Measurements from ENCODE around the gene PRKG2. TPM values are rescaled to one million over a fixed set of nuclear protein-coding genes. Genes with fewer than 3 reads are reported as not detected.
"Not testable (repeated sequence)": the region's sequence is repeated elsewhere in the genome, so short reads cannot be mapped to it uniquely, and the experiment has no call there.

PRKG2 gene
- total RNA-seq, 2 donors from 2014 or later, result 7.5 to 16.6 TPM

DNA sequence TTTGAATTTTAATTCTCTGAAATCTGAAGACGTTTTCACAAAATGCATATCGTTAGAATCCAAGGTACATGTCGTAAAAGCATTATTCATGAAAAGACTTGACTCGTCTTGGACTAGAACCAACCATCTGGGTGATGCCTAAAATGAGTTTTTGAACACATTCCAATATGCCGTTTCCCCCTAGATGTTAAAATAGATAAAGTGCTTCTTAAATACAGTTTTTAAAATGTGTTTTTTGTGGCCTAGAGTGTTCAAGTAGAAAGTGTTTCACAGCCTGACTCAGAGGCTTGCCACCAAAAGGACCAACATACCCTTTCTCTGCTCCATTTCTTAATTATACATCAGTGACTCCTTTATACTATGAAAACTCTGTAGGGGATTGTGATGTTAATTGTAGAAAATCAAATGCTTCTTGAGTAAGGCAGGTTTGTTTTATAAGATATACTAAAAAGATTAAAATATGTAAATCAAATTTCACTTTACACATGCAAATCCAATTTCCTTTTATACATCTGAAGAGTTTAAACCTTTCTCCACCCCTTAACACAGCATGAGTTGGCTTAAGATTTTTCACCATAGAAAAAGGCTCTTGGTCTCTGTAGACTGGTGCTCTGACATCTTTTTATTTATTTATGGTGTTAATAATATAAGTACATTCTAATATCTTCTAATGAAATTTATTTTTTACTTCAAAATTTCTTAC, 48.4 kb downstream of the PRKG2 start:
- intact Hi-C loops (cut with DNase I), result no loop called here
- DNase-seq (no peak), ATAC-seq (no peak)

DNA sequence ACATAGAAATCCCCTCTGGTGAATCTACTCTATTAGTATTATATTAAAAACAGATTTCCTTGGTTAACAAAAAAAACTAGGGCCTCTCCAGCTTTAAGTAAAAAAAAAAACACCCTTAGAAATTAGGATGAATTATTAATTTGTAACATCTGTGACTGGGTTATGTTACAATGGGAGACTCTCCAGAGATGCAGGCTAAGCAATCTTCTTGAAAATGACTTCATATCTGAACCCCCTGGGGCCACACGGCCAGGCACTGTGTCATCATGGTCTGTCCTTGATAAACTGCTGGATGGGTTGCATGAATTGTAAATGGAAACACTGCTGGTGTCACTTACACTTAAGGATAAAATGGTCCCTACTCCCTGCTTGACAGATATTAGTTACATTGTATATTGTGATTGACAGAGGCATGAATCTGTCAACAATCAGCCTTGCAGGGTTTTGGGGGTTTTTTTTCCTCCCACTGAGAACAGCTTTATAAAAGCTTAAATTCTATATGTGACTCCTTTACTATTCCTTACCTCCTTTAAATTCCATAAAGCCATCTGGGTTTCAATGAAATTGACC, 49.1 kb downstream of the PRKG2 start:
- ATAC-seq (no peak), DNase-seq (no peak)
- intact Hi-C loops (cut with DNase I), result no loop called here

DNA sequence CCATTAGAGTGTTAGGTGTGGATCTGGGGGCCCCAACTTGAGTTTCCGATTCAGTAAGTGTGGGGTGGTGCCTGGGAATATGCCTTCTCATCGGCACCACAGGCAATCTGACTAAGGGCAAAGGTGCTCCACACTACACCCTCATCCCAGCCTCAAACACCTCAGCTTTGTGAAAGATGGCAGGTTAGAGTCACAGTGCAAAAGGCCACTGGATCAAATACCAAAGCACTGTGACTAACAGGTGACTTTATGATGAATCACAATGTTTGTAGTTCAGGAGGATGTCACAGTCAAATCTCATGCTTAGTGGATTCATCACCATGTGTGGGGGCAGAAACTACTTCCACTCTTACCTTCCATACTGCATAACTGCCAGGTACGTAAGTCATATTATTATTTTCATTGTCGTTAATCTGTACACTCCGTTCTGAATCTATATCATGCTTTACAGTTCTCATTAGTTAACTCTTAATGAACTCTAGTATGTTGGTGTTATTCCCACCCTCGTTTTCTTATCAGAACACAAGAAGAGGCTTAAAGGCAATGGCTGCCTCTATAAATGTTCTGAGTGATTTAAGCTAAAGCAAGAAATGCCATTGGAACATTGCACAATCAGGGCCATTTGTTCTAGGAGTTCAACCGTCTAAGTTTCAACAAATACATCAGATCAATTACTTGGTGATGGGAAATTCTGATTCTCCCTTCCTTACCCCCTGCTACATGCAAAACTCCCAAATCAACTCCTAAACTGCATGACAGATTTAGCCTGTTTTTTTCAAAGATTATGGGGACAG, 50.2 kb downstream of the PRKG2 start:
- intact Hi-C loops (cut with DNase I), result no loop called here
- DNase-seq (no peak), ATAC-seq (no peak)

DNA sequence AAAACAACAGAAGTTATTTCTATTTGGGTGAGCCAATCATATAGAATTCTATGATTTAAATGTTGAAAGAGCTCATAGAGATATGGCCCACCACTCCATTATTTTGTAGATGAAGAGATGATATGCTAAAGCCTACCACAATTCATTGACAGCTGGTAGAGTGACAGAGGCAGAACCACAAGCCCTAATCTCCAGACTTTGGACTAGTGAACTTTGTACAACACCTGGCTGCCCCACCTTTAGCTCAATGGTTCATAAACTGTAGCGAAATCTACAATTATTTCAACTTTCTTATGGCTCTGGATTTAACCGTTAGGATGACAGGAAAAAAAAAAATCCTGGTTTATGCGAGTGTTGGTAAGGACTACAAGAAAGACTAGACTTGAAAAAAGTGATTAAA, 50.9 kb downstream of the PRKG2 start:
- ATAC-seq, result no peak
- intact Hi-C loops (cut with DNase I), result no loop called here
- DNase-seq, result no peak

DNA sequence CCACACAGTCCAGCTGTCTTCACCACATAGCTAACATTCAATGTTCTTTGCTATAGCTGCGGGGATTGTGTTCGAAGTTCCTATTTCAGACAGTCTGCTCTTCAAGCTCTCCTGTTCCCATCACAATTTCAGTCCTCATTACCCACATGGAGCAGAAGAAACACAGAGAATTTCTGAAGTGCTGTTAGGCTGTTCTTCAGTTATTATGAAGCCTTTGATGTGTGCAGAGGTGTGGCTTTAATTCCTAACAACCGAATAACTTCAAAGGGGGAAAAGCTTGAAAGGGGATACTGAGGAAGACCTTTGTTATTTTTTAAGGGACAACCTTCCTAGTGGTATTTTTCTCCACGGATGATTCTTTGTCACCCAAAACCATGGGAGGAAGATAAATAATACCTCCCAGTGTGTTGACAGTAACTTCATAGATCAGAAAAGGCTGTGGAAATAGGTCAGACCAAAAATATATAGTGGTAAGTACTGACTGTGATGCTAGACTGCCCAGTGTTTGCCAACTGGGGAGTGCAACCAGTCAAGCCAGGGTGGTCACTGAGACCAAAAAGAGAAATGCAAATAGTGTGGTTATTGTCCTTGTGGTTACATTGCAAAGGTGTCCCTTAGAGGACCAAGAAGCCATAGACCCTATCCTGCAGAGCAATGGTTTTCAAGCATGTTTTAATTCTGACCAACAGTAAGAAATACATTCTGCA, 52.1 kb downstream of the PRKG2 start:
- DNase-seq (no peak), ATAC-seq (no peak)

DNA sequence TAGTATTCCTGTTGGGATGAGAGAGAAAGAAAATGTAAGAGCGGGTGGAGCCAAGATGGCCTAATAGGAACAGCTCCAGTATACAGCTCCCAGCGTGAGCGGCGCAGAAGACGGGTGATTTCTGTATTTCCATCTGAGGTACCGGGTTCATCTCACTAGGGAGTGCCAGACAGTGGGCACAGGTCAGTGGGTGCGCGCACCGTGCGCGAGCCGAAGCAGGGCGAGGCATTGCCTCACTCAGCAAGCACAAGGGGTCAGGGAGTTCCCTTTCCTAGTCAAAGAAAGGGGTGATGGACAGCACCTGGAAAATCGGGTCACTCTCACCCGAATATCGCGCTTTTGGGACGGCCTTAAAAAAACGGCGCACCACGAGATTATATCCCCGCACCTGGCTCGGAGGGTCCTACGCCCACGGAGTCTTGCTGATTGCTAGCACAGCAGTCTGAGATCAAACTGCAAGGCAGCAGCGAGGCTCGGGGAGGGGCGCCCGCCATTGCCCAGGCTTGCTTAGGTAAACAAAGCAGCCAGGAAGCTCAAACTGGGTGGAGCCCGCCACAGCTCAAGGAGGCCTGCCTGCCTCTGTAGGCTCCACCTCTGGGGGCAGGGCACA, 61.2 kb downstream of the PRKG2 start:
- not testable (repeated sequence) for DNase-seq, ATAC-seq

More for the DNA sequence above, 52.1 kb downstream of the PRKG2 start:
- intact Hi-C loops (cut with DNase I), result no loop called here

DNA sequence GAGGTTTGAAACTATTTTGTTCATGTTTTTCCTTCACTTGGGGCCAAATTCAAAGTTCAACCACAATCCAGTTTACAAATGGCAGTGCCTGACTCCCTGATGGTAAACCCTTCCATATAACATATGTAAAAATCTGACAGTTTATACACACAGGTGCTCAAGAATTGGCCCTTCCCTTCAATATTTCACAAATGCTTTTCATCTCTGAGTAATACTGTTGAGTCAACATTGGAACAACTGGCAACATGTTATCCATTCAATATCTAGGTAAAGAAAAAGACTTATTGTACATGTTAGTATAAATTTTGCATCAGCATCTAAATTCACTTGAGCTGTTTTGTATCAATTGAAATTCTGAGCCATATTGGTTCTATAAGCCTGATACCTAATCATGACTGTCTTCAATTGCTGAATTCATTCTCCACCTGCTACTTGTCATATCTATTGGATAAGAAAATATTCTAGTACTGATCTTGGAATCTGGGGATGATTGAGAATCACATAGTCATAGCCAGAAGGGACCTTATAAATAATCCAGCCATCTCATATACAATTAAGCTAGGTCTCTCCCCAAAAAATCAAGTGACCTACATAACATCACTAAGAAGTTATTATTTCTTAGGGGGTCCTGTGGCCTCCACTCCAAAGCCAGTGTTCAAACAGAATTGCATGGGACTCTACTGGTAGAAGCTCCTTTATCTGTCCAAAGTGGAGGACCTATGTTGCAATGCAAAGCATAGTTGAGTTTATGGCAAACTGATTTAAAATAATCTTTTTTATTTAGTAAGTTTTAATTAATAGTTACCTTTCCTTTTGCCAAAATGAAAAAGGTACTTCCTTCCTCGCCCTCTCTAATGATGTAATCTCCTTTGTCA, 61.9 kb downstream of the PRKG2 start:
- no peak for ATAC-seq
- no peak for DNase-seq
- intact Hi-C loops (cut with DNase I), result no loop called here

More for the DNA sequence above, 61.2 kb downstream of the PRKG2 start:
- intact Hi-C loops (cut with DNase I), result not testable (repeated sequence)

DNA sequence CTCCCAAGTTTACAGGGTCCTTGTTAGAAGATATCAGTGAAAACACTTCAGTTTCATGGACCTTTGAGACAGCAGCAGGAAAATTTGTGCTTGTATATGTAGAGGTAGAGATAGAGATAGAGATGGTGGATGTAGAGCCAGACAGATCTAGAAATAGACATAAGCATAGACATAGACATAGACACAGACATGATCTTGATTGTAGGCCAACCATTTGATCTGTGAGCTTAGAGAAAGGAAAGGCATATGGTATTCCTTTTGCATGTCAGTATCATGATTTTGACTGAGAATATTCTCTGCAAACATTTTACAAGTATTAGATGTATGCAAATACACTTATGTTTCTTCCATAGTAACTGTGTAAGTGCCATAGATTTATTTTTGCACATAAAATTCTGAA, 65.0 kb downstream of the PRKG2 start:
- DNase-seq (no peak), ATAC-seq (no peak)
- intact Hi-C loops (cut with DNase I), result no loop called here

DNA sequence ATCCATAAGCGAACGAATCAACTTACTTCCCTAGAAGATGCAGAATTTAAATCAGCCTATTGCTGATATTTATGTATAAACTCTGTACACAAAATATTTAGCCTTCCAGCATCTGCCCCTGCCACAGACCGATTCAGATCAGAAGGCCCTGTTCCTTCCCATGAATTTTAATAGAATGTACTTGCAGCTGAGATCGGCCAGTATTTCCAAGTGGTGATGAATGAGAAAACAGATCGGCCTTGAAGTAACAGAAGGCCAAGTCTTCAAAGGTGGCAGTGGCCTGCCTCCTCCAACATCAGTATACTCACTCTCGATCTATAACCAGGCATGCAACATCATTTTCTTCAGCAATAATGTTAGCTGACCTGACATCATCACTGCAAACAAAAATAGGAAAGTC, 66.4 kb downstream of the PRKG2 start:
- ATAC-seq, result no peak
- intact Hi-C loops (cut with DNase I), result no loop called here
- no peak for DNase-seq

DNA sequence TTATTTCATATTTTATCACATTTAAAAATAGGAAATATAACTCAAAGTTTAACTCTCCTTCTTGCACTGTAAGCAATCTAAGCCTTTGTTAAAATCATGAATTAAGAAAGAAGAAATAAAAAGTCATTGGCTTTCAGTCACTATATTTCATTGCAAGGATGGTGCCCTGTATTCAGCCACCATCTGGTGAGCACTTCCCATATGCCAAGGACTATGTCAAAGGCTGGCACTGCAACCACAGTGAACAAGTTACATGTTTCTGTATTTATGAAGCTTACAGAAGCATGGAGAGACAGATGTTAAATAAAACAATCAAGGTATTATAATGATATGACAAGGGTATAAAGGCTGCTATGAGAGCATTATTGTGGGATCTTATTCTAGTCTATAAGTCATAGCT, 68.6 kb downstream of the PRKG2 start:
- DNase-seq (no peak), ATAC-seq (no peak)
- intact Hi-C loops (cut with DNase I), result no loop called here

DNA sequence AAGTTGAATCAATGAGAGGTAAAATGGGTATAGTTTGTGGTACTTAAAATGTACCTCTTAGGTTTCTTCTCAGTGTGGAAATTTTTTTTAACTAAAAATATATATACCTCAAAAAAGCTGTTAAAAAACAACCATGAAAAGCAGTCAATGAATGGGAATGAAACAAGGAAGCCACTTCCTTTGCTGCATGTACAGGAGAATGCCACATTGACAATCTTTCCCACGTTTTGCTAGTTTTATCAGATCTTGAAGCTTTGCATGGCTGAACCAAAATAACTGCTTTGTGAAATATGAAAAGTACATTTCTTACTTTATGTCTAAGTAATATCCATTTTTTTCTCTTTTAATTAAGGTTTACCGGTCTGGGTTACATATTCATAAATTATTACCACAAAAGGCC, 71.8 kb downstream of the PRKG2 start:
- no peak for DNase-seq
- intact Hi-C loops (cut with DNase I), result no loop called here

DNA sequence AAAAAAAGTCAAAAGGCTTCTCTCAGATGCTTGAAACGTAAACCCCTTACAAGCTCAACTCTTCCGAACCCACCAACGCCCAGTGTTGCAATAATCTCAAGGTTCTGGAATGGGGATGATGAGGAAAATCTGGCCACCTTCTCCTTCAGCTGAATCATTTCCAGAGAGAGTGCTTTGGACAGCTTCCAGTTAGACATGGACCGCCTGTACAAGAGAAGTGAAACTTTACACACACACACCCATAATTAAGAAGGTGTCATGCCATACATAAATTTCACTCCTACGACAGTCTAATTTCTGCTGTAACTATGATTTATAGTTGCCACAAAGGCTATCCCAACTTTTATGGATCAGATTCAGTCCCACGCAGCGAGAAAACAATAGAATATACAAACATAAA, 72.3 kb downstream of the PRKG2 start:
- DNase-seq, result no peak
- intact Hi-C loops (cut with DNase I), result no loop called here
- ATAC-seq, result peak in 1 of 2 donors; percentile 59

More for the DNA sequence above, 71.8 kb downstream of the PRKG2 start:
- ATAC-seq, result no peak

DNA sequence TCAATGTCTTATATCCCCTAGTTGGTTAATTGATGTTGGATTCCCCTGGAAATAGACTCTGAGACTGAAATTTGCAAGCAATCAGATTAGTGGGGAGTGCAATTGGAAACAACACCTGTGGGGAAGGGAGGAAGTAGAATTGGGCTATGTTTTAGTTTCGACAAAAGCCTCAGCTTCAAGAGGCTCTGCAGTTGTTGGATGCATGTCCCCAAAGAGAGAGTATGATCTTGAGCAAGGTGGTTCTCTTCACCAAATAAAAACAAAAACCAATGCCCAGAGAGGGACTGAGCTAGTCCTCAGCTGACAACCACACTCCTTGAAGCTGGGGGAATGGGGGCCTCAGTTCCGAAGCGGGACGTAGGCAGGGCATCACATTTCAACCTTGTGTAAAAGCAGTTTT, 77.1 kb downstream of the PRKG2 start:
- DNase-seq (no peak), ATAC-seq (no peak)
- intact Hi-C loops (cut with DNase I), result no loop called here

DNA sequence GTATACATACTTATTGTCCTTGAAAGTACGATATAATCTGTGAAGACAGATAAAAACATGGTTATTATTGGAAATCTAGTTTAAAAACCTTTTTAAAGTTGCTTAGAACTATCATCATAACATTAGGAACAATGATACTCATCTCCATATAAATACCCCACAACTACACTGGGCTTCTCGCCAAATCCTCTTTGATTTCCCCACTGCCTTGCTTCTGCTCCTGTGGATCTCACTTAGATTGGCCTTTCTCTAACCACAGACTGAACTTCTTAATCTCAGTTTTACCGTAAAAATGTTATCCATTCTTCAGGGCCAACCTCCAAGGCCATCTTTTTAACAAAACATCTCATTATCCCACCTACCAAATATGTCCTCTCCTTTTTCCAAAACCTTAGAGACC, 77.6 kb downstream of the PRKG2 start:
- DNase-seq (no peak), ATAC-seq (no peak)
- intact Hi-C loops (cut with DNase I), result no loop called here

DNA sequence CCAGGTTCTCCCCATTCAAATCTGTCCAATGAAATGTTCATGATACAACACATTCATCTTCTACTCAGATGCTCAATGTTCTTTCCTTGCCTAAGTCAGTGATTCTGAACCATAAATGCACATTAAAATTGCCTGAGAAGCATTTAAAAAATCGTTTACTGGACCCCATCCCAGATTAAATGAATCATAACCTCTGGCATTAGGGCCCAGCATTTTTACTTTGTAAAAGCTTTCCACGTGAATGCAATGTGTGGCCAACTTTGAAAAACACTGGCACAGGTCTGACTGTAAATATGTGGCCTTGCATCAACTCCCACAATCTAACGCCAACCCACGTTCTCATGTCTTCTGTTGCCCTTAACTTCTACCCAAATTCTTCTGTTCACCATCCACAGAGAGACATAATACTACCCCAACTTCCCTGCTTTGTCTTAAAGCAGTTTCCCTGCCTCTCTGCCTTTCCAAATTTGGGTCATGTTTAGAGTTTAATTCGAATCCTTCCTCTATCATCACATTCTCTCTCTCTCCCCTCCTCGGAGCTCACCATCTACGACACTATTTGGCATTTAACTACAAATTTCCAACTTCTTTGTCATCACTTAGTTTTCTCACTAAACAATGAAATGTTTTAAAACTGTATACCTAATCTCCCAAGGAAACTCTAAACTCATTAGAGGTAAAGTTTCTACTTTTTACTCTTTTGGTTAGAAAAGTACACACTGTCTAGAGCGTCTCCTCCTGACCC, 78.7 kb downstream of the PRKG2 start:
- DNase-seq (no peak), ATAC-seq (peak; percentile 65 to 95)
- intact Hi-C loops (cut with DNase I), result no loop called here

DNA sequence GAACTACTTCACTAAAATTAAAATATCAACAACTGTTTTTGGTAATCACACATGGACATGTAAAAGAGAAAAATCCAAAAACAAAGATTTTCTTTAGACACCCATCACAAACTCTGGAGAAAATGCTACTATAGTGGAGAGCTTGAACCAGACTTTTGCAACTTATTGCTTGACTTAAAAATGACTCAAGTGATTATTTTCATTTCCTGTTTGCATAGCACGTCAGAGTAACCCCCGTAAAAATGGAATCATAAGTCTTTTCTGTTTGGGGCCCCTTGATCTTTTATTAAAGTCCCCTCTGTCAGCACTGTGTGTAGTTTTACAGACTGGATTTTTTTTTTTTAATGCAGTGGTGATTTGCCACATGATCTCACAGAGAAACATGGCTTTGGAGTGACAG, 79.5 kb downstream of the PRKG2 start:
- intact Hi-C loops (cut with DNase I), result no loop called here
- DNase-seq, result no peak
- no peak for ATAC-seq

DNA sequence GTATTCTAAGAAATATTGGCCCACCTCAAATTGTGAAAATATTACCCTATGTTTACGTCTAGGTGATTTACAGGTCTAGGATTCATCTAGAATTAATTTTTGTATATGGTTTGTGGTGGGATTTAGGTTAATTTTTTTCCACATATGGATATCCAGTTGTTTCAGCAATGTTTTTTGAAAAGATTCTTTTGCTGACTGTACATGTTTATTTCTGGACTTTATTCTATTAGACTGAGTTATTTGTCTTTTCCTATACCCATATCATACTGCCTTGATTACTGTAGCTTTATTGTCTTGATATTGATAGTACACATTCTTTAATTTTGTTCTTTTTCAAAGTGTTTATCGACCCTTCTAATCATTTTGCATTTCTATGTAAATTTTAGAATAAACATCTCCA, 83.5 kb downstream of the PRKG2 start:
- intact Hi-C loops (cut with DNase I), result no loop called here
- ATAC-seq (no peak), DNase-seq (no peak)

DNA sequence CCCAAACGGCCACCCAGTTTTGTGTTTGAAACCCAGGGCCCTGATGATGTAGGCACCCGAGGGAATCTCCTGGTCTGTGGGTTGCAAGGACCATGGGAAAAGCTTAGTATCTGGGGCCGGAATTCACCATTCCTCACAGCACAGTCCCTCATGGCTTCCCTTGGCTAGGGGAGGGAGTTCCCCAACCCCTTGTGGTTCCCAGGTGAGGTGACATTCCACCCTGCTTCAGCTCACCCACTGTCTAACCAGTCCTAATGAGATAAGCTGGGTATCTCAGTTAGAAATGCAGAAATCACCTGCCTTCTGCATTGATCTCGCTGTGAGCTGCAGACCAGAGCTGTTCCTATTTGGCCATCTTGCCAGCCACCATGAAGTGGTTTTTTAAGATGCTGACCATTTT, 84.0 kb downstream of the PRKG2 start:
- DNase-seq (no peak), ATAC-seq (no peak)
- intact Hi-C loops (cut with DNase I), result no loop called here

Data from left cardiac atrium (tissue), 4 donors.